BLaER1 (cell line): Measurements from ENCODE around the gene SKI.
"Not testable (repeated sequence)": the region's sequence is repeated elsewhere in the genome, so short reads cannot be mapped to it uniquely, and the experiment has no call there.

Experiments used
- H3K27ac ChIP-seq: shearing (Covaris generic); formaldehyde crosslinking; 2 replicates; pipeline ENCODE4 v1.8.1; 2022
- H3K27me3 ChIP-seq: shearing (Covaris generic); formaldehyde crosslinking; 2 replicates; pipeline ENCODE4 v1.8.1; 2022
- H3K36me3 ChIP-seq: shearing (Covaris generic); formaldehyde crosslinking; 2 replicates; pipeline ENCODE4 v1.8.1; 2022
- H3K4me1 ChIP-seq: shearing (Covaris generic); formaldehyde crosslinking; 2 replicates; pipeline ENCODE4 v1.8.1; 2022
- H3K4me2 ChIP-seq: shearing (Covaris generic); formaldehyde crosslinking; 2 replicates; pipeline ENCODE4 v1.8.1; 2022
- H3K4me3 ChIP-seq: shearing (Covaris generic); formaldehyde crosslinking; 2 replicates; pipeline ENCODE4 v1.8.1; 2022
- H3K9ac ChIP-seq: shearing (Covaris generic); formaldehyde crosslinking; 2 replicates; pipeline ENCODE4 v1.8.1; 2022
- H3K9me3 ChIP-seq: shearing (Covaris generic); formaldehyde crosslinking; 2 replicates; pipeline ENCODE4 v1.8.1; 2022
- H4K20me1 ChIP-seq: shearing (Covaris generic); formaldehyde crosslinking; 2 replicates; pipeline ENCODE4 v1.8.1; 2022
- Cebpa-rat ChIP-seq: shearing (Covaris generic); IDR thresholded peaks from 2 replicates; pipeline ENCODE4 v1.8.1; 2022

Gene SKI

DNA sequence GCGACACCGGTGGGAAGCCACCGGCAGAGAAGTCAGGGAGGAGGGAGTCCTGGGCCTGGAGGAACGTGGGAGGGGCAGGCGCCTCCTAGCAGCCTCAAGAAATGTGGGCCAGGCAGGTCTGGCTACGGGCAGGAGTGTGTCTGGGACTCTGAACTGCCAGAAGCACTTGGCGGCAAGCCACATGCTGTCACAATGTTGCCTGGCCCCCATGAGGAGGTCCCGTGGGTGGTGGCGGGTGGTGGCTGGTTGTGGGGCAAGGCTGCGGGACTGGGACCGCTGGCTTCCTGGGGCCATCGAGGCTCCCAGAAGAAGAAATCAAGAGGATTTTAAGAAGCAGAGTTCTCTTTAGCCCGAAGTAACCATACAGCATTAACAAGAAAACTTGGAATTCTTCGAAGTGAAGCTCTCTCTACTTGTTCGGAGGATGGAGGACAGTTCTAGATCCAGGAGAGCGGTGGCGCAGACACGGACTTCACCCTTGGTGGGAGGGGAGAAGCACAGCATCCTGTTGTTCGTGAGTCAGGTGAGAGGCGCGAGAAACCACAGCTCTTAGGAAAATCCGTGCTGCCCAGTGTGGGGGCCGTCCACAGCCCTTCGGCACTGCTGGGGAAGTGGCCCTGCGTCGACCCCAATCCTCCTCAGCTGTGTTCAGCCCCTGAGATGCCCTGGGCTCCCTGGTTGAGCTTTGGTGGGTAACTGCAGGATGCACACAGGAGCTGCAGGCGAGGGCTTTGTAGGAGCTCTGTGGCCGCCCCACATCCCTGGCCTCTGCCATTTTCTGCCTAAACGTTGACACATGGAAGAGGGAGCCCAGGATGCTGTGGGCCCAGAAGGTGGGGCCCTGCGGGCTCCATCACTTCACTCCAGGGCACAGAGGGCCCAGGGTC, 12.4 kb downstream of the SKI start:
- Histone ChIP-seq H3K27me3 (no peaks in the 10 kb centered on the region), H3K9ac (0 out of 2 replicates have a peak overlapping the region, but pooled peaks have one; percentile 38)

DNA sequence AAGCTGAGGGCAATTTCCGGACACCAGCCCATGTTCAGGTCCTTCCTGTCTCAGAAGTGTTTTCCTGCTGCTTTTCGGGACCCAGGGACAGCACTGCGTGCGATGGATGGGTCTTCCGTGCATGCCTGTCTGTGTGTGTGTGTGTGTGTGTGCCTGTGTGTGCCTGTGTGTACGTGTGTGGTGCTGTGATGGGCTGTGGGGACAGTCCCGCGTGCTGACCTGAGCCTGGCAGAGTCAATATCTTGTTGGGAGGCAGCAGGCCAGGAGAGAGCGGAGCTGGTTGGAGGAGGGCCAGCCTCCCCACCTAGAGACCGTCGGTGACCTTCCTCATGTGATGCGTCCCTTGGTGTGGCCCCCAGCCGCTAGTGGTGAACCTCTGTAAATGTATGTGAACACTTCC, 13.7 kb downstream of the SKI start:
- Histone ChIP-seq H3K36me3 (0 out of 2 replicates have a peak, but pooled peaks cover 17% of the 10 kb centered on the region), H3K27ac (no peak overlapping the region), H3K4me1 (peaks cover 76% of the 10 kb centered on the region), H3K4me2 (no peak overlapping the region), H3K4me3 (no peak overlapping the region), H4K20me1 (peaks cover 93% of the 10 kb centered on the region), H3K27me3 (no peaks in the 10 kb centered on the region), H3K9ac (no peak overlapping the region), H3K9me3 (no peaks in the 10 kb centered on the region)
- TF ChIP-seq Cebpa-rat, result no peak

More for the DNA sequence above, 12.4 kb downstream of the SKI start:
- H4K20me1 ChIP-seq, result peaks cover 93% of the 10 kb centered on the region
- H3K36me3 ChIP-seq, result 0 out of 2 replicates have a peak, but pooled peaks cover 17% of the 10 kb centered on the region
- no peak for TF ChIP-seq Cebpa-rat
- H3K27ac ChIP-seq, result 0 out of 2 replicates have a peak overlapping the region, but pooled peaks have one; percentile 4
- H3K9me3 ChIP-seq, result no peaks in the 10 kb centered on the region
- H3K4me2 ChIP-seq, result peak overlapping the region; percentile 53
- H3K4me3 ChIP-seq, result no peak overlapping the region
- peaks cover 76% of the 10 kb centered on the region for H3K4me1 ChIP-seq

DNA sequence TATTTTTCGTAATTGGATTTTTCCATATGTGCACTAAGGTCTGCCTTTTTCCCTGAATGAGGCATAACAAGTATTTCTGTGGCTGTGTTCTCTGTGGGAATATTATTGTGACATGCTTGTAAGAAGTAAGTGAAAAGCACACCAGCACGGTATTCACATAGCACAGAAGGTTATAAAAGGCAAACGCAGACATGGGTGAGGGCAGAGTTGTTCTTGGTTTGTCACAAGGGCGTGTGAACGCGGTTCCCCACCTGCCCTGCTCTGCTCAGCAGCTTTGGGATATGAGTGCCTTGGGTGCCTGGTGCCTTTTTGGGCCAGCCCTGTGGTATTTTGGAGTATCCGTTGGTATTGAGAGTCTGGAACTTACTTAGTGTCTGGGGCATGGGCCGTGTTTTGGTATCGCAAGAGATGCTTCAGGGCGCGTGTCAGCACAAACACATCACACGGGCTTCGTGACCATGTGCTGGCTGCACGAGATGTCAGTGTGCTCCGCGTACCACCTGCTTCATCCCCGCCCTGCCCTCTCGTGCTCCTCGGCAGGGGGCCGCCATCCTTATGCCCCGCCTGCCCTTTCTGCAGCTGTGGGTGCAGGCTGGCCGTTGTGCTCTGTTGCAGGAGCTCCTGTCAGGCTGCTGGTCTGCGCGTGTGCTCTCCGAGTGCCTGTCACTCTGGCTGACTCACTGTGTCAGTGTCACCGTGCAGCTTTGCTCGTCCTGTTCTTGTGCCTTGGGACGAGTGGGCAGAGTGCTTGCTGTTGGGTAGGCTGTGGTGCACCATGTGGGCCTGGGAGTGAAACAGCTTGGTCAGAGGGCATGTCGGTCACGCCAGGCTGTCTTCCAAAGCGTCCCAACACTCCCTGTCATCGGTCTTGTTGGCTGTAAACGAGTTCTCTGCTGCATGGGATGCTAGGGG, 15.0 kb downstream of the SKI start:
- Histone ChIP-seq H3K4me1 (peaks cover 76% of the 10 kb centered on the region), H3K27me3 (no peaks in the 10 kb centered on the region), H3K9ac (no peak overlapping the region), H4K20me1 (peaks cover 93% of the 10 kb centered on the region), H3K36me3 (0 out of 2 replicates have a peak, but pooled peaks cover 17% of the 10 kb centered on the region), H3K27ac (no peak overlapping the region), H3K4me3 (no peak overlapping the region), H3K4me2 (peak overlapping the region; percentile 19; the same call in 1 of the 2 replicates), H3K9me3 (no peaks in the 10 kb centered on the region)
- no peak for TF ChIP-seq Cebpa-rat

DNA sequence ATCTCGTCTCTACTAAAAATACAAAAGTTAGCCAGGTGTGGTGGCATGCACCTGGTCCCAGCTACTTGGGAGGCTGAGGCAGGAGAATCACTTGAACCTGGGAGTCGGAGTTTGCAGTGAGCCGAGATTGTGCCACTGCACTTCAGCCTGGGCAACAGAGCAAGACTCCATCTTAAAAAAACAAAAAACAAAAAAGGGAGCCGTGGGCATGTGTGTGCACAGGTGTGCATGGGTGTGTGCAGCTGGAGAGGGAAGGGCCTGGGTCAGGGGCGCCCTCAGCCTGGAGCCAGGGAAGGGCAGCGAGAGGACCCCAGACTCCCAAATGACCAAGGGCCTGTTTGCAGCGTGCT, 18.9 kb downstream of the SKI start:
- Histone ChIP-seq H3K4me2 (peak overlapping the region; percentile 65), H3K4me1 (peaks cover 83% of the 10 kb centered on the region), H4K20me1 (peaks cover 93% of the 10 kb centered on the region)
- H3K36me3 ChIP-seq, H3K27me3 ChIP-seq, H3K4me3 ChIP-seq, H3K9me3 ChIP-seq, H3K27ac ChIP-seq, H3K9ac ChIP-seq: not testable (repeated sequence)

DNA sequence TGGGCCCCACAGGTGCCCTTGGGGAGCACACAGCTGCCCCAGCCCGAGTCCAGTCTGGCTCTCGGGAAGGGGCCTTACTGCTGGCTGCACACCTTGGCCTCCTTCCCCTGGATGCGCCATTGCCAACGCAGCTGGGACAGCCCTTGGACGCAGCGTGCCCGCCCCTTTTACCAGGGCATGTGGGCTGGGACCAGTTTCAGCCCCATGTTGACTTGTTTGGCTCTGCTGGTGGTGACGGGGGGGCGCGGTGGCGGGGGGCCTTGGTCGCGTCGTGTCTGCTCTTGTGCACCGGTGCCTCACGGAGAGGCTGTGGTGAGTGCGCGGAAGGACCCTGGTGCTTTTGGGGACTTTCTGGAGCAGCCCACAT, 19.6 kb downstream of the SKI start:
- Histone ChIP-seq H3K9me3 (no peaks in the 10 kb centered on the region), H3K27ac (no peak overlapping the region), H3K4me1 (peaks cover 82% of the 10 kb centered on the region), H3K4me2 (no peak overlapping the region), H4K20me1 (peaks cover 92% of the 10 kb centered on the region), H3K4me3 (no peak overlapping the region), H3K9ac (no peak overlapping the region), H3K27me3 (no peaks in the 10 kb centered on the region), H3K36me3 (no peaks in the 10 kb centered on the region)
- TF ChIP-seq Cebpa-rat, result no peak

DNA sequence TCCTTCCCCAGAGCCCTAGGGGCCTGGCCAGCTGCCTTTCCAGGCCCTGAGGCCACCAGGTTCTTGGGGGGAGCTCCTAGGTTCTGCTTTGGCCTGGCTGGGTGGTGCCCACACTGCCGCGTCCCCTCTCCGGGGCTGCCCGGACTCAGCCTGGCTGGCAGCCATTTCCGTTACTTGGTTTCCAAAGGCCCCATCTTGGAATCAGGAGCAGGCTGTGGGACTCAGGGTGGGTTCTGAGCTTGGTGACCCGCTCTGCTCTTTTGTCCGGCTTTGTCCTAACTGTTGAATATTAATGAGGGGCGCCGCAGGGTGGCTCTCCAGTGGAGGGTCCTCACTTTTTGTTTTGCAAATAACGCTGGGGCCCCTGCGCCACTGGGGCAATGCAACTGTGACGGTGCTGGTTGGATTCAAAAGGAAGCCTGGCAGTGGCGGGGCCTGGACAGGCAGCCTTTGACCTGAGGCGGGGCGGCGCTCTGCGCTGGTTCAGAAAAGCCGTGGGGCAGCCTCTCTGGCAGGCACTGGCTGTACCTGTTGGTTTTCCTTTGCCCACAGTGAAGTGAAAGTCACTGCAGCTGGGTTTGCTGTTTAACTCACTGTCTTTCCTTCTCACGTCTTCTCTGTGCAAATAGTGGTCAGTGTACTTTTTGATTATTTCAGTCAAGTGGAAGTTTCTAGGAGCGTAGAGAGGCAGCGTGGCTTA, 20.2 kb downstream of the SKI start:
- H3K9me3 ChIP-seq, result no peaks in the 10 kb centered on the region
- H3K27me3 ChIP-seq, result no peaks in the 10 kb centered on the region
- peaks cover 77% of the 10 kb centered on the region for H3K4me1 ChIP-seq
- no peak overlapping the region for H3K4me2 ChIP-seq
- H3K36me3 ChIP-seq, result peaks cover 3% of the 10 kb centered on the region; the same call in 1 of the 2 replicates
- no peak overlapping the region for H3K9ac ChIP-seq
- TF ChIP-seq Cebpa-rat, result no peak
- no peak overlapping the region for H3K4me3 ChIP-seq
- H4K20me1 ChIP-seq, result peaks cover 87% of the 10 kb centered on the region
- no peak overlapping the region for H3K27ac ChIP-seq

DNA sequence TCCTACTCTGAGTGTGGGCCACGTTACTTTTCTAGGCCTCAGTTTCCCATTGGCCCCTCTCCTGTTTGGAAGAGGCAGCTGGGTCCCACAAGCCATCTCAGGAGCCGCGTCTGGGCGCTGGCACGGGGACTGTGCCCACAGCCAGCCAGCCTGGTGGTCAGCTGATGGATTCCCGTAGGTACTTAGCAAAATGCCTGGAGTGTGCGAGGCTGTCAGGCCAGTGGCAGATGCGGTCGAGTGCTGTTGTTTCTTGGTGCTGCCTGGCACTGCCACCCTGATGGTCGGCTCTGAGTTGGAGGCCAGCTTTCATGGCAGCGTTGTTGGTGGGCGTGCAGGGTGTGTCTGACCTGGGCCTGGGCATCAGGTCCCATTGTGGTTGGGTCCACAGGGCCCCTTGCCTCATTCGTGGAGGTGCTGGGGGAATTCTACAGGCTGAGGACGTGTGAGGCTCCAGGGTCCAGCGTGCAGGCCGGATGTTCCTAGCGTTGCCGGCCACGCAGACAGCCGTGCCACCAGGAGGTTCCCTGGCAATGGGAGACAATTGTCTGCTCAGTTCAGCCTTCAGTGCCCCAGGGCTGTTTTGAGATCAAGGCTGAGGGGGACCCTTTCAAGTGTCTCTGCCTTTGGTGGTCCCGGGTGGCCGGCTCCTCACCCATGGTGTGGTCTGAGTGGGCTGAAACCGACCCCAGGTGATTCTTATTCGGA, 20.9 kb downstream of the SKI start:
- H3K4me2 ChIP-seq, result no peak overlapping the region
- H3K9me3 ChIP-seq, result peaks cover under 1% of the 10 kb centered on the region; the same call in 1 of the 2 replicates
- H3K36me3 ChIP-seq, result peaks cover 10% of the 10 kb centered on the region; the same call in 1 of the 2 replicates
- H3K9ac ChIP-seq, result no peak overlapping the region
- peaks cover 77% of the 10 kb centered on the region for H3K4me1 ChIP-seq
- no peak overlapping the region for H3K4me3 ChIP-seq
- H4K20me1 ChIP-seq, result peaks cover 79% of the 10 kb centered on the region
- no peak overlapping the region for H3K27ac ChIP-seq
- no peaks in the 10 kb centered on the region for H3K27me3 ChIP-seq
- no peak for TF ChIP-seq Cebpa-rat

DNA sequence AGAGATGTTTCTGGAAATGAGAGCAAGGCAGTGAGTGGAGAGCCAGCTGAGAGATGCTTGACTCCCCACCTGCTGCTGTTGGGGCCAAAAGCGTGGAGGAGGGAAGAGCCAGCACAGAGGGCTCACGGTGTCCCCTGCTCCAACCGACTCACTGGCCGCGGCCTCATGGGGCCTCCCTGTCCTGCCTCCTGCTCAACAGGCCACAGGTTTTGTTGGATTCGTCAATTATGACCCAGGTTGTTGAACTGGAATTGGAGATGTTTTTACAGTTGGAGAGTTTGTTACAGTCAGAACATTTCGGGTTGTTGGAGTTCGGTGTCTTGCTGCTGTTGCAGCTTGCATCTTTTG, 21.4 kb downstream of the SKI start:
- peaks cover 82% of the 10 kb centered on the region for H3K4me1 ChIP-seq
- H3K4me2 ChIP-seq, result no peak overlapping the region
- H3K27me3 ChIP-seq, result no peaks in the 10 kb centered on the region
- H3K9me3 ChIP-seq, result peaks cover 6% of the 10 kb centered on the region
- peaks cover 74% of the 10 kb centered on the region for H4K20me1 ChIP-seq
- H3K36me3 ChIP-seq, result peaks cover 14% of the 10 kb centered on the region; the same call in 1 of the 2 replicates
- H3K4me3 ChIP-seq, result no peak overlapping the region
- TF ChIP-seq Cebpa-rat, result no peak
- no peak overlapping the region for H3K27ac ChIP-seq
- no peak overlapping the region for H3K9ac ChIP-seq
